HFFc6 (cell line): ENCODE data around the gene CDH11. TPM values are rescaled to one million over a fixed set of nuclear protein-coding genes. Genes with fewer than 3 reads are reported as not detected.

Experiments used
- DNase-seq: peaks from one replicate; pipeline ENCODE4 v3.0.0-alpha.2; 2018
- H3K27ac Mint-ChIP-seq: 2 replicates; pipeline ENCODE4 v1.8.0; 2020; ENCODE audit warnings: mild to moderate bottlenecking, mixed read lengths
- H3K27me3 Mint-ChIP-seq: 2 replicates; pipeline ENCODE4 v1.8.0; 2021; ENCODE audit warnings: mild to moderate bottlenecking, moderate library complexity, mixed read lengths; ENCODE audit not compliant: insufficient read depth
- H3K36me3 Mint-ChIP-seq: 2 replicates; pipeline ENCODE4 v1.8.0; 2021; ENCODE audit warnings: low read depth, mixed read lengths
- H3K4me1 Mint-ChIP-seq: 2 replicates; pipeline ENCODE4 v1.8.0; 2020; ENCODE audit warnings: low read depth, mixed read lengths
- H3K4me3 Mint-ChIP-seq: 2 replicates; pipeline ENCODE4 v1.8.0; 2020; ENCODE audit warnings: mild to moderate bottlenecking, moderate library complexity, mixed read lengths
- H3K9me3 Mint-ChIP-seq: 2 replicates; pipeline ENCODE4 v1.8.0; 2020; ENCODE audit warnings: mild to moderate bottlenecking, mixed read lengths
- CTCF ChIP-seq: fragments of 200-600 bp; sonication (generic); IDR thresholded peaks from 2 replicates; pipeline ENCODE4 v1.5.0; 2021; ENCODE audit warnings: antibody characterized with exemption, mild to moderate bottlenecking
- total RNA-seq, 6 experiments: library from RNA; stranded (reverse); fragmentation: NEBNext Ultra II Directional; extraction: Animal tissue kit (Norgen Biotek cat#: 25700); gene quantifications; 2 replicates in 1 of 6; 3 replicates in 5 of 6; pipeline ENCODE4 v1.2.3, GENCODE V29; 2021

CDH11 gene
- total RNA-seq, 6 experiments from 2014 or later: 507 to 539 (median 527) TPM

- Mint-ChIP-seq H3K4me3 (no peak overlapping the region), H3K4me1 (peaks cover 33% of the 10 kb centered on the region), H3K27ac (peak overlapping the region; percentile 75), H3K27me3 (peaks cover 9% of the 10 kb centered on the region; the same call in 1 of the 2 replicates), H3K9me3 (no peaks in the 10 kb centered on the region), H3K36me3 (peaks cover 58% of the 10 kb centered on the region)
- TF ChIP-seq CTCF: no peak
- peak; percentile 72 for DNase-seq
Measured at GRCh38 chr16:64964126-64964540, 157.7 kb downstream of the CDH11 start.

- Mint-ChIP-seq H3K27ac (peak overlapping the region; percentile 75), H3K36me3 (peaks cover 51% of the 10 kb centered on the region), H3K27me3 (peaks cover 11% of the 10 kb centered on the region), H3K9me3 (no peaks in the 10 kb centered on the region), H3K4me1 (peaks cover 30% of the 10 kb centered on the region), H3K4me3 (peak overlapping the region; percentile 2; the same call in 1 of the 2 replicates)
- peak; percentile 8 for DNase-seq
- no peak for TF ChIP-seq CTCF
Measured at GRCh38 chr16:64962786-64963185, 159.1 kb downstream of the CDH11 start.

- H3K4me3 Mint-ChIP-seq: no peak overlapping the region
- peaks cover 9% of the 10 kb centered on the region for H3K27me3 Mint-ChIP-seq
- H3K9me3 Mint-ChIP-seq: no peaks in the 10 kb centered on the region
- TF ChIP-seq CTCF: no peak
- peaks cover 39% of the 10 kb centered on the region for H3K36me3 Mint-ChIP-seq
- H3K4me1 Mint-ChIP-seq: peaks cover 16% of the 10 kb centered on the region
- no peak for DNase-seq
- peak overlapping the region; percentile 29; the same call in 1 of the 2 replicates for H3K27ac Mint-ChIP-seq
Measured at GRCh38 chr16:64957246-64957645, 164.6 kb downstream of the CDH11 start.

- Mint-ChIP-seq H3K9me3 (no peaks in the 10 kb centered on the region; the same call in 1 of the 2 replicates), H3K27me3 (peaks cover 20% of the 10 kb centered on the region), H3K4me1 (peaks cover 19% of the 10 kb centered on the region), H3K27ac (peak overlapping the region; percentile 75), H3K4me3 (peak overlapping the region; percentile 5; the same call in 1 of the 2 replicates), H3K36me3 (peaks cover 61% of the 10 kb centered on the region)
- DNase-seq: peak; percentile 31
- no peak for TF ChIP-seq CTCF
Measured at GRCh38 chr16:64952177-64952576, 169.7 kb downstream of the CDH11 start.

GRCh38 chr16:64951193-64951592 lies 170.7 kb downstream of the CDH11 start:
- no peak for DNase-seq
- Mint-ChIP-seq H3K27me3 (peaks cover 20% of the 10 kb centered on the region), H3K27ac (no peak overlapping the region), H3K4me3 (no peak overlapping the region; the same call in 1 of the 2 replicates), H3K36me3 (peaks cover 64% of the 10 kb centered on the region), H3K9me3 (no peaks in the 10 kb centered on the region; the same call in 1 of the 2 replicates), H3K4me1 (peaks cover 19% of the 10 kb centered on the region)
- TF ChIP-seq CTCF: no peak
